ENCODE measurements around the gene PRADC1. TPM values are rescaled to one million over a fixed set of nuclear protein-coding genes. Genes with fewer than 3 reads are reported as not detected.
"Not testable (repeated sequence)": the region's sequence is repeated elsewhere in the genome, so short reads cannot be mapped to it uniquely, and the experiment has no call there.

The PRADC1 gene
- total and polyA plus RNA-seq, 5 donors from 2014 or later = 7.0 to 35.3 (median 32.4) TPM

- Histone ChIP-seq H3K9me3 (ENCODE audit: control insufficient read depth in 2 of 2, low read length in 2 of 2) (no peaks in the 10 kb centered on the region), H3K27me3 (ENCODE audit: control insufficient read depth, insufficient read depth, low read length) (no peaks in the 10 kb centered on the region), H3K36me3 (ENCODE audit: control insufficient read depth, insufficient read depth, low read length) (peaks cover 12% of the 10 kb centered on the region), H3K4me1 (ENCODE audit: control insufficient read depth, insufficient read depth, low read length, poor library complexity, severe bottlenecking) (peaks cover 13% of the 10 kb centered on the region), H3K4me3 (ENCODE audit: low read depth, low read length) (no peak overlapping the region), H3K27ac (ENCODE audit: insufficient read depth, low read length, poor library complexity, severe bottlenecking) (no peak overlapping the region)
- H3K36me3 Mint-ChIP-seq = peaks cover 3% of the 10 kb centered on the region
- H3K9me3 Mint-ChIP-seq = no peaks in the 10 kb centered on the region
- no peak for DNase-seq
- H3K4me3 Mint-ChIP-seq = no peak overlapping the region
- no peak overlapping the region for H3K27ac Mint-ChIP-seq
- peaks cover 8 to 31% (median 13%) of the 10 kb centered on the region in 4 donors for H3K4me1 Mint-ChIP-seq
- no peak for ATAC-seq (ENCODE audit: low read depth in 2 of 2)
- H3K27me3 Mint-ChIP-seq = no peaks in the 10 kb centered on the region
Observed at GRCh38 chr2:73267008-73267407, 34.0 kb upstream of the PRADC1 start.

DNA sequence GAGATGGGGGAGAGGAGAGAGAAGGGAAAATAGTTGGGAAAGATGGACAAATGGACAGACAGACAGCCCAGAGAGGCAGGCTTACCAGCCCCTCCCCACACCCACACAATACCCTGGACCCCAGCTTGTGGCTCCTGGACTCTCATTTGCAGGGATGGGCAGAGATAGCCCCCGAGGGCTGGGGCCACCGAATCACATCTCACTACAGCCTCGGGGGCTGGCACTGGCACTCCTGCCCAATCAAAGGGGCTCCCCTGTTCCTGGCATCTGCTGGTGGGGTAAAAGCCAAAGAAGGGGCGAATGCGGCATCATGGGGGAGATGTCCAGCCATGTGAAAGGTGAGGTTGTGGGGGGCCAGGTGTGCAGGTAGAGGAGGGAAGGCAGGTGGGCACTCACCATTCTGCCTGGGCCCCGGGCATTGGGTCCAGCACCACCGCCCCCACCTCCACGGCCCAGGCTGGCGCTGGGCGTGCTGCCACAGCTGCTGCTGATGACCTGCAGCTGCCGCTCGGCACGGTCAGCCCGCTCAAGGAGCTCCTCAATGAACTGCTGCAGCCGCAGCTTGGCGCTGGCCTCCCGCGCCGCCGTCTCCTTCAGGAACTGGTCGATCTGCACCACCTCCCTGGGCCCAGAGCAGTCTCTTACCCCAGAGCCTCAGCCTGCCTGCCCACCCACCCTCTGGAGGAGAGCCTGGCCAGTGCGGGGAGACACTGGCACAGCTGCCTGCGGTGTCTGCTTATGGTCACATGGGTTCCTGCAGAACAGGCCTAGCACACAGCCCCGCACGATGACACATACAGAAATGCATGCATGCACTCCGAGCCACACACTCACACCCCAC lies 33.2 kb upstream of the PRADC1 start:
- Mint-ChIP-seq H3K4me3 (no peak overlapping the region), H3K27ac (peak overlapping the region in 1 of 3 donors; percentile 56)
- no peak for ATAC-seq (ENCODE audit: low read depth in 2 of 2)

DNA sequence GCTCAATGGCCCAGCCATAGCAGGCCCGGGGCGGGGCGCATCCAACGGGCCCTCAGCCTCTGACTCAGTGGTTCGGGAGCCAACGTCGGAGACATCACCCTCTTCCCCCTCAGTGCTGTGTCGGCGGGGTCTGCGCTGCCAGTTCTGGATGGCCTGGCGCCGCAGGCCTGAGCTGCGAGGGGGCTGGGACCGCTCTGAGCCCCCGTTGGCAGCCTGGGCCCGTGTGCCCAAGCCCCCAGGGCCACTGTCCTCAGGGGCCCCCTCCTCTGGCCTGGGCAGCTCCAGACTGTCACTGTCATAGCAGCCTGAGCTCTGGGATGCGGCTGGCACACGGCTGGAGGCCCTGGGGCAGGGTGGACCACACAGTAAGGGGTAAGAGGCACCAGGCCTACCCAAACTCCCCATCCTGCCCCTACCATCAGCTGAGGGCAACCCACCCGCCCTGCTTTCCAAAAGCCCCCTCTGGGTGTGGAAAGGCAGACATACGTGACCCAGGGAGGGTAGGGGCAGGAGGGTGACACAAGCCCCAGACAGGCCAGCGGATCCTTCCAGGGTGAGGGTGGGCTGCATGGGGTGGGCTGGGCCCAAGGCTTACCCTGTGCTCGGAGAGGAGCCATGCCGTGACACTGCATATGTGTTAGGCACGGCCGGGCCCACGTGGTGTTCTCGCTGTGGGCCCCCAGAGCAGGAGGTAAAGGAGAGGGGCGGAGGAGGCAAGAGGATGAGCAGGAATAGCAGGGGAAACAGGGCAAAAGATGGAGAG lies 32.4 kb upstream of the PRADC1 start:
- H3K4me1 ChIP-seq (ENCODE audit: control insufficient read depth, insufficient read depth, low read length, poor library complexity, severe bottlenecking) = peaks cover 13% of the 10 kb centered on the region
- peaks cover 12% of the 10 kb centered on the region for H3K36me3 ChIP-seq (ENCODE audit: control insufficient read depth, insufficient read depth, low read length)
- Mint-ChIP-seq H3K9me3 (no peaks in the 10 kb centered on the region), H3K27ac (peak overlapping the region in 1 of 3 donors; percentile 56), H3K27me3 (no peaks in the 10 kb centered on the region), H3K36me3 (peaks cover 7% of the 10 kb centered on the region), H3K4me1 (peaks cover 8 to 27% (median 13%) of the 10 kb centered on the region in 4 donors), H3K4me3 (peak overlapping the region in 1 of 4 donors; percentile 34)
- H3K9me3 ChIP-seq (ENCODE audit: control insufficient read depth in 2 of 2, low read length in 2 of 2) = no peaks in the 10 kb centered on the region
- no peak overlapping the region for H3K4me3 ChIP-seq (ENCODE audit: low read depth, low read length)
- DNase-seq (no peak), ATAC-seq (ENCODE audit: low read depth in 2 of 2) (no peak)
- H3K27me3 ChIP-seq (ENCODE audit: control insufficient read depth, insufficient read depth, low read length) = no peaks in the 10 kb centered on the region
- H3K27ac ChIP-seq (ENCODE audit: insufficient read depth, low read length, poor library complexity, severe bottlenecking) = no peak overlapping the region

More for the DNA sequence above, 33.2 kb upstream of the PRADC1 start:
- no peaks in the 10 kb centered on the region for H3K27me3 Mint-ChIP-seq
- Histone ChIP-seq H3K4me3 (ENCODE audit: low read depth, low read length) (no peak overlapping the region), H3K27ac (ENCODE audit: insufficient read depth, low read length, poor library complexity, severe bottlenecking) (no peak overlapping the region), H3K27me3 (ENCODE audit: control insufficient read depth, insufficient read depth, low read length) (no peaks in the 10 kb centered on the region), H3K4me1 (ENCODE audit: control insufficient read depth, insufficient read depth, low read length, poor library complexity, severe bottlenecking) (peaks cover 13% of the 10 kb centered on the region), H3K36me3 (ENCODE audit: control insufficient read depth, insufficient read depth, low read length) (peaks cover 12% of the 10 kb centered on the region), H3K9me3 (ENCODE audit: control insufficient read depth in 2 of 2, low read length in 2 of 2) (no peaks in the 10 kb centered on the region)
- peaks cover 8 to 31% (median 13%) of the 10 kb centered on the region in 4 donors for H3K4me1 Mint-ChIP-seq
- H3K36me3 Mint-ChIP-seq = peaks cover 7% of the 10 kb centered on the region
- DNase-seq = no peak
- no peaks in the 10 kb centered on the region for H3K9me3 Mint-ChIP-seq

GRCh38 chr2:73264783-73265182 lies 31.7 kb upstream of the PRADC1 start:
- Mint-ChIP-seq H3K4me3 (no peak overlapping the region), H3K27me3 (no peaks in the 10 kb centered on the region), H3K36me3 (peaks cover 7% of the 10 kb centered on the region), H3K4me1 (peaks cover 8 to 24% (median 10%) of the 10 kb centered on the region in 4 donors), H3K9me3 (no peaks in the 10 kb centered on the region), H3K27ac (no peak overlapping the region)
- Histone ChIP-seq H3K27ac (ENCODE audit: insufficient read depth, low read length, poor library complexity, severe bottlenecking) (no peak overlapping the region), H3K4me1 (ENCODE audit: control insufficient read depth, insufficient read depth, low read length, poor library complexity, severe bottlenecking) (peaks cover 11% of the 10 kb centered on the region), H3K36me3 (ENCODE audit: control insufficient read depth, insufficient read depth, low read length) (peaks cover 13% of the 10 kb centered on the region), H3K4me3 (ENCODE audit: low read depth, low read length) (no peak overlapping the region), H3K27me3 (ENCODE audit: control insufficient read depth, insufficient read depth, low read length) (no peaks in the 10 kb centered on the region), H3K9me3 (ENCODE audit: control insufficient read depth in 2 of 2, low read length in 2 of 2) (no peaks in the 10 kb centered on the region)
- no peak for DNase-seq
- ATAC-seq (ENCODE audit: low read depth in 2 of 2) = no peak

DNA sequence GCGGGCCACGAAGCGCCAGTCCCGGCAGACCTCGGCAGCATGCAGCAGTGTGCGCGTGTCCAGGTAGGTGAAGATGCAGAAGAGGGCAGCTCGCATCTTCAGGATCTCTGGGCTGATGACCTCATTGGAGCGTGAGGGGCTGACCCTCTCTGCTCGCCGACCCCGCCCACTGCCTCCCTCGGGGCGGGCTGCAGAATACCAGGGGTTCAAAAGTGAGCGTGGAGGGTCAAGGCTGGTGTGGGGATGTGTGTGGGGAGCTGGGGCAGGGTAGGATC lies 31.2 kb upstream of the PRADC1 start:
- no peaks in the 10 kb centered on the region for H3K9me3 ChIP-seq (ENCODE audit: control insufficient read depth in 2 of 2, low read length in 2 of 2)
- no peak overlapping the region for H3K27ac ChIP-seq (ENCODE audit: insufficient read depth, low read length, poor library complexity, severe bottlenecking)
- Mint-ChIP-seq H3K4me3 (no peak overlapping the region), H3K27me3 (no peaks in the 10 kb centered on the region), H3K9me3 (no peaks in the 10 kb centered on the region), H3K36me3 (peaks cover 7% of the 10 kb centered on the region), H3K4me1 (peaks cover 7 to 23% (median 8%) of the 10 kb centered on the region in 4 donors), H3K27ac (no peak overlapping the region)
- no peak for DNase-seq
- no peak overlapping the region for H3K4me3 ChIP-seq (ENCODE audit: low read depth, low read length)
- ATAC-seq (ENCODE audit: low read depth in 2 of 2) = no peak
- no peaks in the 10 kb centered on the region for H3K27me3 ChIP-seq (ENCODE audit: control insufficient read depth, insufficient read depth, low read length)
- peaks cover 7% of the 10 kb centered on the region for H3K4me1 ChIP-seq (ENCODE audit: control insufficient read depth, insufficient read depth, low read length, poor library complexity, severe bottlenecking)
- peaks cover 15% of the 10 kb centered on the region for H3K36me3 ChIP-seq (ENCODE audit: control insufficient read depth, insufficient read depth, low read length)

- peaks cover 7% of the 10 kb centered on the region for H3K36me3 Mint-ChIP-seq
- DNase-seq (no peak), ATAC-seq (ENCODE audit: low read depth in 2 of 2) (no peak)
- no peak overlapping the region for H3K27ac ChIP-seq (ENCODE audit: insufficient read depth, low read length, poor library complexity, severe bottlenecking)
- no peak overlapping the region for H3K4me3 ChIP-seq (ENCODE audit: low read depth, low read length)
- H3K27me3 Mint-ChIP-seq = no peaks in the 10 kb centered on the region
- H3K27ac Mint-ChIP-seq = no peak overlapping the region
- H3K9me3 ChIP-seq (ENCODE audit: control insufficient read depth in 2 of 2, low read length in 2 of 2) = no peaks in the 10 kb centered on the region
- H3K4me3 Mint-ChIP-seq = no peak overlapping the region
- H3K4me1 ChIP-seq (ENCODE audit: control insufficient read depth, insufficient read depth, low read length, poor library complexity, severe bottlenecking) = peaks cover 4% of the 10 kb centered on the region
- H3K36me3 ChIP-seq (ENCODE audit: control insufficient read depth, insufficient read depth, low read length) = peaks cover 15% of the 10 kb centered on the region
- H3K27me3 ChIP-seq (ENCODE audit: control insufficient read depth, insufficient read depth, low read length) = no peaks in the 10 kb centered on the region
- no peaks in the 10 kb centered on the region for H3K9me3 Mint-ChIP-seq
- H3K4me1 Mint-ChIP-seq = peaks cover 7 to 23% (median 8%) of the 10 kb centered on the region in 4 donors
Observed at GRCh38 chr2:73263540-73264331, 30.7 kb upstream of the PRADC1 start.

DNA sequence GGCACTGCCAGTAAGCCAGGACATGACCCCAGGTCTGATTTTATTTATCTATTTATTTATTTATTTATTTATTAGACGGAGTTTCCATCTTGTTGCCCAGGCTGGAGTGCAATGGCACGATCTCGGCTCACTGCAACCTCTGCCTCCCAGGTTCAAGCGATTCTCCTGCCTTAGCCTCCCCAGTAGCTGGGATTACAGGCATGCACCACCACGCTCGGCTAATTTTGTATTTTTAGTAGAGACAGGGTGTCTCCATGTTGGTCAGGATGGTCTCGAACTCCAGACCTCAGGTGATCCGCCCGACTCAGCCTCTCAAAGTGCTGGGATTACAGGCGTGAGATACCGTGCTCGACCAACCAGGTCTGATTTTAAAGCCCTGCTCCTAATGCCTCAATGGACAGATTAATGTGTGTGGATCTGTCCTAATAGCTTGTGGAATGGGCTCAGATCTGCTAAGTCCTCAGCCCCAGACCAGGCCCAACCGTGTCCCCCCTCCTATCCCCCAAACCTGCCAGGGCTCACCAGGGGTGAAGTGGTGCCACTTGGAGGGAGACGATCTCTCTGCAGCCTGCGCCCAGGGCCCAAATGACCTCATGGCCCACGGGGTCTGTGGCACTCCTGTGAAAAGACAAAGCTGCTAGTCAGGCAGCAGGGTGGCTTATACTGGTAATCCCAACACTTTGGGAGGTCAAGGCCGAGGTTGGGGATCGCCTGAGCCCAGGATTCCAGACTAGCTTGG lies 29.8 kb upstream of the PRADC1 start:
- peaks cover 15% of the 10 kb centered on the region for H3K36me3 ChIP-seq (ENCODE audit: control insufficient read depth, insufficient read depth, low read length)

More for the DNA sequence above, 29.8 kb upstream of the PRADC1 start:
- H3K9me3 ChIP-seq (ENCODE audit: control insufficient read depth in 2 of 2, low read length in 2 of 2); H3K27ac Mint-ChIP-seq; H3K4me1 ChIP-seq (ENCODE audit: control insufficient read depth, insufficient read depth, low read length, poor library complexity, severe bottlenecking); H3K9me3 Mint-ChIP-seq; H3K27me3 Mint-ChIP-seq; H3K36me3 Mint-ChIP-seq; H3K4me3 Mint-ChIP-seq; H3K27ac ChIP-seq (ENCODE audit: insufficient read depth, low read length, poor library complexity, severe bottlenecking); ATAC-seq (ENCODE audit: low read depth in 2 of 2); H3K27me3 ChIP-seq (ENCODE audit: control insufficient read depth, insufficient read depth, low read length); DNase-seq; H3K4me3 ChIP-seq (ENCODE audit: low read depth, low read length): not testable (repeated sequence)
- H3K4me1 Mint-ChIP-seq = peaks cover 3 to 16% (median 4%) of the 10 kb centered on the region in 4 donors

Measured in CD4-positive, CD25-positive, alpha-beta regulatory T cell (primary cell).